ENCODE measurements around the gene MARCHF9. TPM values are rescaled to one million over a fixed set of nuclear protein-coding genes. Genes with fewer than 3 reads are reported as not detected.

MARCHF9 gene
- total RNA-seq, 1 donor from 2014 or later = 8.1 TPM

GRCh38 chr12:57793920-57794319 is 39.0 kb downstream of the MARCHF9 start:
- no peak for DNase-seq (ENCODE audit: low spot score)
- Histone ChIP-seq H3F3A (ENCODE audit: low read depth) (peaks cover 7% of the 10 kb centered on the region), H3K9ac (no peak overlapping the region), H3K4me3 (no peak overlapping the region), H3K4me2 (no peak overlapping the region), H3K79me2 (ENCODE audit: low read depth) (no peaks in the 10 kb centered on the region), H4K20me1 (ENCODE audit: low read depth) (peaks cover 6% of the 10 kb centered on the region), H3K36me3 (peaks cover 23% of the 10 kb centered on the region), H3K27me3 (no peaks in the 10 kb centered on the region), H2AFZ (replicated peaks) (no peak overlapping the region), H3K27ac (no peak overlapping the region), H3K9me3 (ENCODE audit: low read depth) (no peaks in the 10 kb centered on the region), H3K4me1 (no peaks in the 10 kb centered on the region)
- Mint-ChIP-seq H3K27me3 (ENCODE audit: insufficient read depth, low read depth) (no peaks in the 10 kb centered on the region), H3K36me3 (peaks cover 10% of the 10 kb centered on the region), H3K4me1 (no peaks in the 10 kb centered on the region), H3K9me3 (no peaks in the 10 kb centered on the region), H3K4me3 (no peak overlapping the region), H3K27ac (no peak overlapping the region)
- TF ChIP-seq EZH2 (IDR thresholded peaks at IDR 0.05) = no peak
- no peak for TF ChIP-seq CTCF (IDR thresholded peaks at IDR 0.05)
- no peak for TF ChIP-seq EZH2phosphoT487 (IDR thresholded peaks at IDR 0.05)

- H3K27ac Mint-ChIP-seq = no peak overlapping the region
- Histone ChIP-seq H3K27me3 (no peaks in the 10 kb centered on the region), H3K4me3 (no peak overlapping the region)
Measured at GRCh38 chr12:57795354-57795753, 40.5 kb downstream of the MARCHF9 start.

GRCh38 chr12:57796996-57797395 is 42.1 kb downstream of the MARCHF9 start:
- Histone ChIP-seq H3K36me3 (peaks cover 10% of the 10 kb centered on the region), H3K4me3 (no peak overlapping the region), H3K27ac (no peak overlapping the region), H2AFZ (replicated peaks) (no peak overlapping the region), H4K20me1 (ENCODE audit: low read depth) (no peaks in the 10 kb centered on the region), H3K4me1 (no peaks in the 10 kb centered on the region), H3K4me2 (no peak overlapping the region), H3K79me2 (ENCODE audit: low read depth) (no peaks in the 10 kb centered on the region), H3K9me3 (ENCODE audit: low read depth) (no peaks in the 10 kb centered on the region), H3K27me3 (no peaks in the 10 kb centered on the region), H3K9ac (no peak overlapping the region), H3F3A (ENCODE audit: low read depth) (peaks cover 7% of the 10 kb centered on the region)
- Mint-ChIP-seq H3K4me1 (no peaks in the 10 kb centered on the region), H3K36me3 (peaks cover 10% of the 10 kb centered on the region), H3K27me3 (ENCODE audit: insufficient read depth, low read depth) (no peaks in the 10 kb centered on the region), H3K4me3 (no peak overlapping the region), H3K9me3 (no peaks in the 10 kb centered on the region), H3K27ac (no peak overlapping the region)
- TF ChIP-seq CTCF (IDR thresholded peaks at IDR 0.05) (no peak), EZH2 (IDR thresholded peaks at IDR 0.05) (no peak), EZH2phosphoT487 (IDR thresholded peaks at IDR 0.05) (no peak)
- no peak for DNase-seq (ENCODE audit: low spot score)

More at GRCh38 chr12:57795354-57795753, 40.5 kb downstream of the MARCHF9 start:
- H3K4me1 ChIP-seq = no peaks in the 10 kb centered on the region
- peaks cover 6% of the 10 kb centered on the region for H4K20me1 ChIP-seq (ENCODE audit: low read depth)
- Mint-ChIP-seq H3K4me1 (no peaks in the 10 kb centered on the region), H3K9me3 (no peaks in the 10 kb centered on the region), H3K36me3 (peaks cover 10% of the 10 kb centered on the region), H3K4me3 (no peak overlapping the region), H3K27me3 (ENCODE audit: insufficient read depth, low read depth) (no peaks in the 10 kb centered on the region)
- H3K4me2 ChIP-seq = no peak overlapping the region
- H2AFZ ChIP-seq (replicated peaks) = no peak overlapping the region
- TF ChIP-seq EZH2phosphoT487 (IDR thresholded peaks at IDR 0.05) = no peak
- TF ChIP-seq EZH2 (IDR thresholded peaks at IDR 0.05) = no peak
- no peak for TF ChIP-seq CTCF (IDR thresholded peaks at IDR 0.05)
- peaks cover 17% of the 10 kb centered on the region for H3K36me3 ChIP-seq
- no peak overlapping the region for H3K27ac ChIP-seq
- DNase-seq (ENCODE audit: low spot score) = no peak
- H3K9ac ChIP-seq = no peak overlapping the region
- H3K79me2 ChIP-seq (ENCODE audit: low read depth) = no peaks in the 10 kb centered on the region
- no peaks in the 10 kb centered on the region for H3K9me3 ChIP-seq (ENCODE audit: low read depth)
- peaks cover 7% of the 10 kb centered on the region for H3F3A ChIP-seq (ENCODE audit: low read depth)
